GM18519 (cell line): ENCODE data around the gene PAQR8.

Source experiments
- ATAC-seq: cut with Tn5 transposase; IDR thresholded peaks from one replicate; pipeline ENCODE4 v1.9.1; 2021; ENCODE audit warnings: mild to moderate bottlenecking, moderate library complexity; ENCODE audit not compliant: unreplicated experiment, low FRiP score

Gene PAQR8

GRCh38 chr6:52346503-52346902 is 15.4 kb upstream of the PAQR8 start:
- ATAC-seq, result no peak

- ATAC-seq, result no peak
Observed at GRCh38 chr6:52347818-52348217, 14.1 kb upstream of the PAQR8 start.

GRCh38 chr6:52351879-52352238 is 10.1 kb upstream of the PAQR8 start:
- no peak for ATAC-seq

- peak; percentile 75 for ATAC-seq
Observed at GRCh38 chr6:52352239-52353018, 9.5 kb upstream of the PAQR8 start.

- no peak for ATAC-seq
Observed at GRCh38 chr6:52356017-52356416, 5.9 kb upstream of the PAQR8 start.

GRCh38 chr6:52359403-52359802 is 2.5 kb upstream of the PAQR8 start:
- ATAC-seq, result no peak

GRCh38 chr6:52360028-52360427 is 1.9 kb upstream of the PAQR8 start:
- no peak for ATAC-seq

- no peak for ATAC-seq
Observed at GRCh38 chr6:52360601-52361413, 1.1 kb upstream of the PAQR8 start.

- ATAC-seq, result no peak
Observed at GRCh38 chr6:52361414-52361944, 472 bp upstream of the PAQR8 start.

- ATAC-seq, result peak; percentile 13
Observed at GRCh38 chr6:52362443-52363227, 684 bp downstream of the PAQR8 start.

GRCh38 chr6:52363228-52363867 is 1.4 kb downstream of the PAQR8 start:
- ATAC-seq, result no peak

GRCh38 chr6:52364480-52365166 is 2.7 kb downstream of the PAQR8 start:
- ATAC-seq, result no peak

GRCh38 chr6:52365317-52365716 is 3.4 kb downstream of the PAQR8 start:
- ATAC-seq, result no peak

- ATAC-seq, result no peak
Observed at GRCh38 chr6:52365866-52366540, 4.1 kb downstream of the PAQR8 start.

- no peak for ATAC-seq
Observed at GRCh38 chr6:52368002-52368401, 6.1 kb downstream of the PAQR8 start.

GRCh38 chr6:52369234-52369633 is 7.3 kb downstream of the PAQR8 start:
- ATAC-seq, result no peak

GRCh38 chr6:52371656-52372191 is 9.8 kb downstream of the PAQR8 start:
- ATAC-seq, result no peak

GRCh38 chr6:52373151-52373690 is 11.3 kb downstream of the PAQR8 start:
- ATAC-seq, result no peak

GRCh38 chr6:52374247-52374646 is 12.3 kb downstream of the PAQR8 start:
- no peak for ATAC-seq
